OCI-LY3 (cell line): ENCODE measurements around the gene PCGF1.

Source experiments
- EZH2phosphoT487 ChIP-seq: fragments of 200-600 bp; shearing (Covaris generic); IDR thresholded peaks from 2 replicates; pipeline ENCODE4 v1.6.1; 2018; ENCODE audit warnings: antibody characterized with exemption, mixed run types, low read depth
- TF ChIP-seq, protein P1 (sequence below): fragments of 200-600, 300-600 bp; sonication (generic); IDR thresholded peaks from 2 replicates; pipeline ENCODE4 v1.5.1; 2014; ENCODE audit warnings: antibody characterized with exemption, low read length, low read depth

DNA sequence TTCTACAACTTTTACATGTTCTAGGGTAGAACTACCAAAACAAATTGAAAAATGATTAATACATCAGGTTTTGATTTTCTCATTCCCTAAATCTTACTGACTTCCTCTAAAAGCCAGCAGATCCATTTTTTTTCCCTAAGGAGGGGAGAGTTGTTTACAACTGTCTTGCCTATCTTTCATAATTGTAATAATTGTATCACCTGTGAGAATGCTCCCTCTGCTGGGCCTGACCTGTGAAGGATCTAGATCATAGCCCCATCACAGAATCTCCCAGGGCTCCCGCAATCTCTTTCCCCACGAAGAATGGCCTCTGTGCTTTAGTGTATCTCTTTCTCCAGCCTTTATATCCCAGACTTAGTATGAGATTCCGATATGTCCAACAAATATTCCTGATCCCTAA lies 37.1 kb upstream of the PCGF1 start:
- TF ChIP-seq, protein P1, sequence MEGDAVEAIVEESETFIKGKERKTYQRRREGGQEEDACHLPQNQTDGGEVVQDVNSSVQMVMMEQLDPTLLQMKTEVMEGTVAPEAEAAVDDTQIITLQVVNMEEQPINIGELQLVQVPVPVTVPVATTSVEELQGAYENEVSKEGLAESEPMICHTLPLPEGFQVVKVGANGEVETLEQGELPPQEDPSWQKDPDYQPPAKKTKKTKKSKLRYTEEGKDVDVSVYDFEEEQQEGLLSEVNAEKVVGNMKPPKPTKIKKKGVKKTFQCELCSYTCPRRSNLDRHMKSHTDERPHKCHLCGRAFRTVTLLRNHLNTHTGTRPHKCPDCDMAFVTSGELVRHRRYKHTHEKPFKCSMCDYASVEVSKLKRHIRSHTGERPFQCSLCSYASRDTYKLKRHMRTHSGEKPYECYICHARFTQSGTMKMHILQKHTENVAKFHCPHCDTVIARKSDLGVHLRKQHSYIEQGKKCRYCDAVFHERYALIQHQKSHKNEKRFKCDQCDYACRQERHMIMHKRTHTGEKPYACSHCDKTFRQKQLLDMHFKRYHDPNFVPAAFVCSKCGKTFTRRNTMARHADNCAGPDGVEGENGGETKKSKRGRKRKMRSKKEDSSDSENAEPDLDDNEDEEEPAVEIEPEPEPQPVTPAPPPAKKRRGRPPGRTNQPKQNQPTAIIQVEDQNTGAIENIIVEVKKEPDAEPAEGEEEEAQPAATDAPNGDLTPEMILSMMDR: peak; percentile 40
- no peak for TF ChIP-seq EZH2phosphoT487
